Natural killer cell treated with Interleukin-12 subunit alpha and Interleukin-12 subunit beta and Interleukin-15 and Interleukin-18, amount 100 ng/mL, for 72 hours (primary cell): ENCODE data around the gene LRRC28. TPM values are rescaled to one million over a fixed set of nuclear protein-coding genes. Genes with fewer than 3 reads are reported as not detected.

Experiments
- ATAC-seq, 2 donors: fragments of 150-1000 bp; cut with Tn5 transposase in 1 of 2; sonication (Bioruptor Pico), chemical (Tn5 transposase) in 1 of 2; 2 replicates each; pipeline ENCODE4 v1.10.0; 2021
- DNase-seq: peaks from one replicate; pipeline ENCODE4 v3.0.0; 2022; ENCODE audit warnings: low spot score
- H3K27ac Mint-ChIP-seq, 2 donors: 1 replicate in 1 of 2; 2 replicates in 1 of 2; pipeline ENCODE4 v1.8.0; 2022; ENCODE audit warnings: mixed read lengths in 2 of 2, mild to moderate bottlenecking in 1 of 2, moderate library complexity in 1 of 2
- H3K27me3 Mint-ChIP-seq, 2 donors: 1 replicate in 1 of 2; 2 replicates in 1 of 2; pipeline ENCODE4 v1.8.0; 2022; ENCODE audit warnings: mixed read lengths in 2 of 2
- H3K36me3 Mint-ChIP-seq: one replicate; pipeline ENCODE4 v1.8.0; 2022; ENCODE audit warnings: mixed read lengths
- H3K4me1 Mint-ChIP-seq, 2 donors: 1 replicate in 1 of 2; 2 replicates in 1 of 2; pipeline ENCODE4 v1.8.0; 2022; ENCODE audit warnings: low read depth in 2 of 2, mixed read lengths in 2 of 2, mild to moderate bottlenecking in 1 of 2
- H3K4me3 Mint-ChIP-seq: one replicate; pipeline ENCODE4 v1.8.0; 2022; ENCODE audit warnings: mixed read lengths
- H3K9me3 Mint-ChIP-seq: 2 replicates; pipeline ENCODE4 v1.8.0; 2022; ENCODE audit warnings: mixed read lengths
- total RNA-seq, 2 donors: library from RNA; stranded (reverse); gene quantifications; one replicate each; pipeline ENCODE4 v1.2.3, GENCODE V29; 2022

Gene LRRC28
- total RNA-seq, 2 donors from 2014 or later: 28.9 to 51.7 TPM

DNA sequence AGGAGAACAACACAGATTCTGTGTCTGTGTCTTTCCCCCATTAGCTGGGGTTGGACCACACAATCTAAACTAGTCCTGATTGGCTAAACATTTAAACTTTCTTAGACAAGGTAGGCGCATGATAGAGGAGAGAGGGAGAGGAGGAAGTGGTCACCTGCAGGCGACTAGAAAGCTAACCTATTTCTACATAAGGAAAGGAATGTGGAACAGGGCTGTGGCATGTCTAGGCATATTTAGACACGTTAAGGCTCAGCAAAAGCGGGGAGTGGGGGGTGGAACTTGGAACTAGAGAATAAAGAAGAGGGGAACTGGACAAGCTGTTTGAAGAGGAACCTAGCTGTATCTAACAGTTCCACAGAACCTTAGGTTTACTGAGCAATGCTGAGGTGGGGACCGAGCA lies 12.8 kb downstream of the LRRC28 start:
- Mint-ChIP-seq H3K27me3 (no peaks in the 10 kb centered on the region), H3K36me3 (no peaks in the 10 kb centered on the region), H3K27ac (no peak overlapping the region), H3K4me1 (peaks cover 0 to 2% of the 10 kb centered on the region in 2 donors), H3K4me3 (no peak overlapping the region), H3K9me3 (no peaks in the 10 kb centered on the region)
- no peak for DNase-seq
- ATAC-seq: no peak

DNA sequence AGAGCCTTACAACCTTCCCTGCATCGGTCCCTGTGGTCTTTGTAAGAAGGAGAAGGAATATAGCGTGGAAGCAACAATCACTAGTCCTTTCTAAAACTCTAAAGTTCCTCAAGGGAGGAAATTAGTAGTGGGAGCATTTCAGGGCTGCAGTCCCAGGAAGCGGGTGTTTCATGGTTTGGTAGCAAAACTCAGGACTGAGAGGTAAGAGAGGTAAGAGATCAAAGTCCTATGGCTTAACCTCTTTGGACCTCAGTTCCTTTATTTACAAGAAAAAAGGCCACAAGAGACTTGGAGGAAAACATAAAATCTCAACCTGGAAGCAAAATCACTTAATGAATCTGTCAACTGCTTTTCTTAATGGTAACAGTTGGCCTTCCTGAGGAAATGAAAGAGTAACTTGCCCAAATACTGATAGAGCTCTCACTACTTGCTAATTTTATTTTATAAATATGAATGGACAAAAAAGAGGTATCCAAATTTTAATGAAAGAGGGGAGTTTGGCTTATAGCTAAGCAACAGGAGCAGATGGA lies 14.3 kb downstream of the LRRC28 start:
- Mint-ChIP-seq H3K4me1 (no peaks in the 10 kb centered on the region), H3K27ac (no peak overlapping the region), H3K4me3 (no peak overlapping the region), H3K36me3 (no peaks in the 10 kb centered on the region), H3K27me3 (no peaks in the 10 kb centered on the region), H3K9me3 (no peaks in the 10 kb centered on the region)
- DNase-seq: no peak
- ATAC-seq: no peak

DNA sequence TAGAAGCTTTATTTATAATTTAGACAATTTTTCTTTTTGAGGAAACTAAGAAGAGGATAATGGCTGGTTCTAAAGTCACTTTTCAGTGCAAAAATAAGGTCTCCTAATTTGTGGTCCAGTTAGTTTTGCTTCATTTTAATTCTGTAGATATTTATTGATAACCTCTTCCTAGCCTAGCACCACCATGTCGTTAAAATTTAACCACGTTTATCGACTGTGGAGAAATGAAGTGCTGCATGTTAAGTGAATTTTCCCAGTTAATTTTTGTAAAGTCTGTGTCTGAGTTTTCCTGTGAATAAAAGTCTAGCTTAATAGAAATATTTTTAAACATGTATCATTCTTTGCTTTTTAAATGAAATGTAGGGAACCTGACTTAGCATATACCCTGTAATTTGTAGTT lies 16.7 kb downstream of the LRRC28 start:
- no peak overlapping the region for H3K4me3 Mint-ChIP-seq
- H3K9me3 Mint-ChIP-seq: no peaks in the 10 kb centered on the region
- no peak overlapping the region for H3K27ac Mint-ChIP-seq
- no peaks in the 10 kb centered on the region for H3K27me3 Mint-ChIP-seq
- no peak for DNase-seq
- no peaks in the 10 kb centered on the region for H3K36me3 Mint-ChIP-seq
- ATAC-seq: no peak
- no peaks in the 10 kb centered on the region for H3K4me1 Mint-ChIP-seq

DNA sequence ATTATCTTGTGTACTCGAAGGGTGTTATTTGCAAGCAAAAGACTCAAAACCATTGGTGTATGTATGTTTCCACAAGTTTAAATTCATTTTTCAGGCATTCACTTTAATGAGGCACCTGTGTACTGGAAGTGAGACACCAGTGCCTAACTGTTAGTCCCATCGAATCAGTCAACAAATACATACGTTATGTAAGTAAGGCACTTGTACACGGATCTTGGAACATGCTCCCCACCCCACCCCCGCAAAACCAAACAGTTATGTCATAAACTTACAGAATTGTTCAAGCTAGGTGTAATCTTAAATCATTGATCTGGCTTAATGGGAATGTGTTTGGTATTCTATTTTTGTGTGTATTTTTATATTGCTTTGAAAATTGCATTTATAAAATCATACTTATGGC lies 17.1 kb downstream of the LRRC28 start:
- no peaks in the 10 kb centered on the region for H3K27me3 Mint-ChIP-seq
- no peak for ATAC-seq
- no peak overlapping the region for H3K27ac Mint-ChIP-seq
- no peaks in the 10 kb centered on the region for H3K9me3 Mint-ChIP-seq
- no peaks in the 10 kb centered on the region for H3K4me1 Mint-ChIP-seq
- no peak for DNase-seq
- H3K36me3 Mint-ChIP-seq: no peaks in the 10 kb centered on the region
- no peak overlapping the region for H3K4me3 Mint-ChIP-seq

DNA sequence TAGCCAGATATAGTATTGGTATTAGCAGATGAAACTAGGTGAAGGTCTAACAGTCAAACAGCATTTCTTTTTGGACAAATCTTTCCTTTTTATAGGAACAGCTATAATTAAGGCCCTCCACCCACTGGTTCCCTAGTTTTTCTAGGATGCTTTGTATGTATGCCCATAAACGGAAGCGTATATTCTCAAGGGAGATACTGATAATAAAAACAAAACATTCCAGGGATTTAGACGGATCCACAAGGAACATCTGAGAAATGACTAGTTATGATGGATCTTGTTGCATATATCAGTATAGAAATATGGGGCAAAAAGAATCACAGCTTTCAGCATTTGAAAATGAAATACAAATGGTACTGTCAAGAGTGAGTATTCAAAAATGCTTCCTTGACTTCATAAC lies 22.5 kb downstream of the LRRC28 start:
- H3K4me3 Mint-ChIP-seq: no peak overlapping the region
- no peak for DNase-seq
- H3K27ac Mint-ChIP-seq: no peak overlapping the region
- peaks cover 2% of the 10 kb centered on the region for H3K36me3 Mint-ChIP-seq
- peaks cover 1 to 19% of the 10 kb centered on the region in 2 donors for H3K4me1 Mint-ChIP-seq
- no peaks in the 10 kb centered on the region for H3K9me3 Mint-ChIP-seq
- ATAC-seq: no peak
- no peaks in the 10 kb centered on the region for H3K27me3 Mint-ChIP-seq

DNA sequence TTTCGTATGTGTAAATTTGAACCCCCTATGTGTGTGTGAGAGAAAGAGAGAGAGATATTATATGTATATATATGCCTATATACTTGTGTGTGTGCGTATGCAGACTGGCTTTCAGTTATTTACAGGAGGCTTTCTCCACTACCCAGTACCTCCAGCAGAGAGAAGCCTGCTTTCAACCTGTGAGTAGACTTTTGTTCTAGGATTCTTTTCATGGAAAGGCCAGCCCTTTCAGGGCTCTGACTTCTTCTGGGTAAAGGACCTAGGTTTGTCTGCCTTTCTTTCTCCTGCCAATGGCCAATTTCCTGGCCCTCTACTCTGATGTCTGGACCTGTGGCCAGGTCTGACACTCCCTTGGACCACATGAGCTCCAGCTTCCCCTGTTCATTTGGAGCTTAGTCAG lies 23.8 kb downstream of the LRRC28 start:
- Mint-ChIP-seq H3K27ac (peak overlapping the region in 1 of 2 donors; percentile 53), H3K36me3 (peaks cover 12% of the 10 kb centered on the region), H3K9me3 (no peaks in the 10 kb centered on the region), H3K27me3 (no peaks in the 10 kb centered on the region), H3K4me1 (peaks cover 13 to 32% of the 10 kb centered on the region in 2 donors), H3K4me3 (no peak overlapping the region)
- DNase-seq (no peak), ATAC-seq (no peak)

DNA sequence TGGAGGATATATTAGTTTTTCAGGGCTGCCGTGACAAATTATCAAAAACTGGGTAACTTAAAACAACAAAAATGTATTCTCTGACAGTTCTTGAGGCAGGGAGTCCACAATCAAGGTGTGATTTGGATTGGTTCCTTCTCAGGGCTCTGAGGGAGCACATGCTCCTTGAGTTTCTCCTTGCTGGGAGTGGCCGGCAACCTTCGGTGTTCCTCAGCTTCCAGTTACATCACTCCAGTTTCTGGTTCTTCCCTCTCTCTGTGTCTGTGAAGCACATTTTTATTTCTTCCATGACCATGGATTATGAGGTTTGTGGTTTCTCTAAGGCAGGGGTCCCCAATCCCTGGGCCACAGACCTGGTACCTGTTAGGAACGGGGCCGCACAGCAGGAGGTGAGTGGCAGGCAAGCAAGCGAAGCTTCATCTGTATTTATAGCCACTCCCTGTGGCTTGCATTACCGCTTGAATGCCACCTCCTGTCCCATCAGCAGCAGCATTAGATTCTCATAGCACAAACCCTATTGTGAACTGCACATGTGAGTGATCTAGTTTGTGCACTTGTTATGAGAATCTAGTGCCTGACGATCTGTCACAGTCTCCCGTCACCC lies 24.3 kb downstream of the LRRC28 start:
- Mint-ChIP-seq H3K27ac (no peak overlapping the region), H3K36me3 (peaks cover 13% of the 10 kb centered on the region), H3K4me3 (no peak overlapping the region), H3K4me1 (peaks cover 18 to 37% of the 10 kb centered on the region in 2 donors), H3K9me3 (no peaks in the 10 kb centered on the region), H3K27me3 (no peaks in the 10 kb centered on the region)
- DNase-seq (no peak), ATAC-seq (no peak)

DNA sequence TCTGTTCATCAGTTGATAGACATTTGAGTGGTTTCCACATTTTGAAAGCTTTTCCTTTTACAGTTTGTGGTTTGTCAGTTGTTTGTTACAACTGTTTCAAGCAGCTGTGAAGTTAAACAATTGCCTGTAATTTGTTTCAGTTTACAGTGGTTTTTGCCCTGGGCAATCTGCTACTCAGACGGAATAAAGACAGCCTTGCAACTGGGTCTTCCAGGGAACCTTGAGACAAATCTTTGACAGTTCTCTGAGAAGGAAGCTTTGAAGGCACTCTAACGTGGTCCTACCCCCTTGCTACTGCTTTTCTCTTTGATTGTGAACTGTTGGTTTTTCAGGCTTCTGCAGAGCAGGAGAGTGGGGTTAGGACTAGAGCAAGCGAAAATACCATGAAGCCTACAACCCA lies 28.0 kb downstream of the LRRC28 start:
- DNase-seq: no peak
- Mint-ChIP-seq H3K4me1 (peaks cover 23 to 59% of the 10 kb centered on the region in 2 donors), H3K4me3 (peak overlapping the region; percentile 76), H3K9me3 (no peaks in the 10 kb centered on the region), H3K36me3 (peaks cover 18% of the 10 kb centered on the region), H3K27ac (peak overlapping the region; percentile 7 to 68), H3K27me3 (no peaks in the 10 kb centered on the region)
- peak in 1 of 2 donors; percentile 56 for ATAC-seq

DNA sequence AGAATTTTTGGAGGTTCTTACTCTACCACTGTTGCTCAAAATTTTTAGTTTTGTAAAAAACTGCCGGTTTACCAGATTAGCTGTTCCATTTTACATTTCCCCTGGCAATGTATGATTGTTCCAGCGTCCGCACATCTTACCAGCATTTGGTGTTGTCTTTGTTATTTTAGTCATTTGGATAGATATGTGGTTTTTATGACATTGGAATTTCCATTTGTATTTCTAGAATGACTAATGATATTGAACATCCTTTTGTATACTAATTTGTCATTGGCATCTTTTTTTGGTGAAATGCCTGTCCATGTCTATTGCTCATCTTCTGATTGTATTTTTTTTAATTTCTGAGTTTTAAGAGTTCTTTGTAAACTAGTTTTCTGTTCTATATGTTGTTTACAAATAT lies 28.5 kb downstream of the LRRC28 start:
- Mint-ChIP-seq H3K4me3 (peak overlapping the region; percentile 76), H3K4me1 (peaks cover 29 to 64% of the 10 kb centered on the region in 2 donors), H3K27ac (peak overlapping the region; percentile 7 to 68), H3K27me3 (no peaks in the 10 kb centered on the region), H3K36me3 (peaks cover 22% of the 10 kb centered on the region), H3K9me3 (no peaks in the 10 kb centered on the region)
- ATAC-seq (peak in 1 of 2 donors; percentile 64), DNase-seq (no peak)

DNA sequence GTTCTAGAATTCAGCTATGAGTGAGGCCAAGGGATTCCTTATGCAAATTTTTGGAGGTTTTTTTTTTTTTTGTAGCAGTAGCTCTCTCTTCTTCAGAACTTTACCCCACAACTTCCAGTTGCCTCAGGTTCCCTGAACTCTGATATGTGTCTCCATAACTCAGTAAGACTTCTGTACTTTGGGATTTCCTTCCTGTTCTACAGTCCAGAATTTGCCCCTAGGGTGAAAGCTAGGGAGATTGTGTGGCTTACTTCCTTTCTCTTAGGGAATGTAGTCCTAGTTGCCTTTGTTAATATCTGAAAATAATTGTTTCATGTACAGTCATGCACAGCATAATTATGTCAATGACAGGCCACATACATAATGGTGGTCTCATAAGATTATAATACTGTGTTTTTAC lies 30.8 kb downstream of the LRRC28 start:
- Mint-ChIP-seq H3K36me3 (peaks cover 25% of the 10 kb centered on the region), H3K4me3 (peak overlapping the region; percentile 35), H3K27ac (peak overlapping the region; percentile 45 to 59), H3K27me3 (no peaks in the 10 kb centered on the region), H3K9me3 (no peaks in the 10 kb centered on the region), H3K4me1 (peaks cover 34 to 59% of the 10 kb centered on the region in 2 donors)
- ATAC-seq (no peak), DNase-seq (no peak)

DNA sequence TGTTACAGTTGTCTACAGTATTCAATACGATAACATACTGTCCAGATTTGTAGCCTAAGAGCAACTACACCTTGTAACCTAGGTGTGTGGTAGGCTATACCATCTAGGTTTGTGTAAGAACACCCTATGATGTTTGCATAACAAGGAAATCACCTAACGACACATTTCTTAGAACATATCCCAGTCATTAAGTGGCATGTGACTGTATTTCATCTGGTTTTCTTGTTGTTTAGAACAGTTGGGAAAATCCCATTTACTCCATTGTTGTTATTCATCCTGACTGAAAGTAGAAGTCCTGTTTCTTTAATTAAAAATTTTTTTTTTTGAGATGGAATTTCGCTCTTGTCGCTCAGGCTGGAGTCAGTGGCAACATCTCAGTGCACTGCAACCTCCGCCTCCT lies 31.3 kb downstream of the LRRC28 start:
- Mint-ChIP-seq H3K27me3 (no peaks in the 10 kb centered on the region), H3K9me3 (no peaks in the 10 kb centered on the region), H3K27ac (peak overlapping the region in 1 of 2 donors; percentile 59), H3K36me3 (peaks cover 25% of the 10 kb centered on the region), H3K4me1 (peaks cover 34 to 54% of the 10 kb centered on the region in 2 donors), H3K4me3 (peak overlapping the region; percentile 35)
- no peak for DNase-seq
- ATAC-seq: no peak

DNA sequence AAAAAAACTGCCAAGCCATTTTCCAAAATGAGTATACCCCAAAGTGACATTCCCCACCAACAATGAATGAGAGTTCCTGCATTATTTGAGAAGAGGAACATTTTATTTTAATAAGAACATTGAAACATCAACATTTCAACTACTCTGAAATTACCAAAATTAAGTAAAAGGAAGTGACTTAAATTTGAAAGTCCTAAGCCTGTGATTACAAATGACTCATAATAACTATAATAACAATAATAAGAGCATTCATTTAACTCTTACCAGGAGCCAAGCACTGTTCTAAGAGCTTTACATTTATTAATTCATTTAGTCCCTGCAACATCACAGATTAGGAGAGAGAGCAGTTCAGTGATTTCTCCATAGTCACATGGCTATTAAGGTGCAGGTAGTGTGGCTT lies 32.4 kb downstream of the LRRC28 start:
- no peaks in the 10 kb centered on the region for H3K27me3 Mint-ChIP-seq
- no peak for DNase-seq
- H3K4me3 Mint-ChIP-seq: peak overlapping the region; percentile 44
- H3K9me3 Mint-ChIP-seq: no peaks in the 10 kb centered on the region
- peak overlapping the region in 1 of 2 donors; percentile 60 for H3K27ac Mint-ChIP-seq
- no peak for ATAC-seq
- peaks cover 24% of the 10 kb centered on the region for H3K36me3 Mint-ChIP-seq
- peaks cover 34 to 51% of the 10 kb centered on the region in 2 donors for H3K4me1 Mint-ChIP-seq

DNA sequence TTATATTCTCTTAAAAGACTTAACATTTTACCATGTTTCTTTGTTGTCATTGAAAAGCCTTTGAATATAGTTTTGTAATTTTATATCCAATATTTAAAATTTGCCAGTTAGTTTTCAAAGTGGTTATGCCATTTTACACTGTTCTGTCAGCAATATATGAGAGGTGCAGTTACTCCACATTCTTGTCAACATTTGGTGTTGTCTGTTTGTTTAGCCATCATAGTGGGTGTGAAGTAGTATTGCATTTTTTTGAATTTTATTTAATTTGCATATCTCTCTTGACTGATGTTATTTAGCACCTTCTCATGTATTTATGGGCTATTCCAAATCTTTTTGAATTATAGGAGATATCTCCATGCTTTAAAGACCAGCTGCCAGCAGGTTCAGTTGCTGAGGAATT lies 40.4 kb downstream of the LRRC28 start:
- peaks cover 0 to 2% of the 10 kb centered on the region in 2 donors for H3K4me1 Mint-ChIP-seq
- peaks cover 20% of the 10 kb centered on the region for H3K36me3 Mint-ChIP-seq
- no peak overlapping the region for H3K27ac Mint-ChIP-seq
- DNase-seq: no peak
- H3K9me3 Mint-ChIP-seq: no peaks in the 10 kb centered on the region
- ATAC-seq: no peak
- no peak overlapping the region for H3K4me3 Mint-ChIP-seq
- H3K27me3 Mint-ChIP-seq: no peaks in the 10 kb centered on the region

DNA sequence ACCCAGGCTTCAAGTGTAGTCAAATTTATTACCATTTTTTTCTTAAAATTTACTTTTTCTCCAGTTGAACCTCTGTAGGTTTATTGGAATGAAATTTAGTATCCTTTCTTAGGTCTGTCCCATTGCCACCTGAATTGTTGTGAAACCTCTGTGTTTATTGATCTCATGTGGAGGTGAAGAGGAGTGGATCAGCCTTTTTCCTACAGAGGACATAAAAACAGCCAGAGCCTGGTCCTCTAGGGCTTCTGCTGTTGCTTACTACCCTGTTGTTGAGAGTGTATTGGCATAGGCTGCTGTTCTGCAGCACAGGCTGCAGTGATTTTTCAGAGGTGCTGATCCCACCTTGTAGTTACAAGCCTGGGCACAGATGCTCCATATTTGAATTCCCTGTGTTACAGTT lies 44.6 kb downstream of the LRRC28 start:
- Mint-ChIP-seq H3K4me1 (peaks cover 0 to 2% of the 10 kb centered on the region in 2 donors), H3K27ac (no peak overlapping the region), H3K36me3 (peaks cover 20% of the 10 kb centered on the region), H3K9me3 (no peaks in the 10 kb centered on the region), H3K4me3 (no peak overlapping the region), H3K27me3 (no peaks in the 10 kb centered on the region)
- ATAC-seq (no peak), DNase-seq (no peak)

DNA sequence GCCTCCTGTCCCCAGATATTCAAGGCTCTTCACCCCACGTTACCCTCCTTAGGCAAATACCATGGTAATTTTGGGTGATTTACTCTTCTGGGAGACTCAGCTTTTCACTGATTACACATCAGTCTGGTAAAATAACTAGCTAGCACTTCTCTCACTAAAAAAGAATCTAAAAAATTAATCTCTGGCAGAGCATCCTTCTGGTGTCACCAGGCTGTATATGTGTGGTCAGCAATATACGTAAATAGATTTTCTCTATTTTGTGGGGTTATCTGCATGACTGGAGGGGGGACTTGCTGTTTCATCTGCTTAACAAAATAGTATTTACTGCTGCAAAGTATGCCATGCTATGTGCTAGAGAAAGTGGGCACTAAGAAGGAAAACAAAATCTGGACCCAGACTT lies 45.1 kb downstream of the LRRC28 start:
- no peak overlapping the region for H3K4me3 Mint-ChIP-seq
- DNase-seq (no peak), ATAC-seq (no peak)
- H3K9me3 Mint-ChIP-seq: no peaks in the 10 kb centered on the region
- peaks cover 0 to 2% of the 10 kb centered on the region in 2 donors for H3K4me1 Mint-ChIP-seq
- peaks cover 20% of the 10 kb centered on the region for H3K36me3 Mint-ChIP-seq
- H3K27ac Mint-ChIP-seq: no peak overlapping the region
- H3K27me3 Mint-ChIP-seq: no peaks in the 10 kb centered on the region
